GM18498 (cell line): ENCODE data around the gene ARHGDIG.
A peak's percentile ranks its signal among the peaks of the same experiment; 100 is the strongest.
"Not testable (repeated sequence)": the region's sequence is repeated elsewhere in the genome, so short reads cannot be mapped to it uniquely, and the experiment has no call there.

Experiments
- ATAC-seq: cut with Tn5 transposase; IDR thresholded peaks from one replicate; pipeline ENCODE4 v1.9.1; 2021; ENCODE audit warnings: mild to moderate bottlenecking, moderate library complexity; ENCODE audit not compliant: unreplicated experiment

ARHGDIG gene

GRCh38 chr16:280552-280951 lies at the start of gene ARHGDIG:
Gene ARHGDIG, plus strand, starts transcription at chr16:280591. Its CDS starts 90 bp downstream, at chr16:280681.
- no peak for ATAC-seq

DNA sequence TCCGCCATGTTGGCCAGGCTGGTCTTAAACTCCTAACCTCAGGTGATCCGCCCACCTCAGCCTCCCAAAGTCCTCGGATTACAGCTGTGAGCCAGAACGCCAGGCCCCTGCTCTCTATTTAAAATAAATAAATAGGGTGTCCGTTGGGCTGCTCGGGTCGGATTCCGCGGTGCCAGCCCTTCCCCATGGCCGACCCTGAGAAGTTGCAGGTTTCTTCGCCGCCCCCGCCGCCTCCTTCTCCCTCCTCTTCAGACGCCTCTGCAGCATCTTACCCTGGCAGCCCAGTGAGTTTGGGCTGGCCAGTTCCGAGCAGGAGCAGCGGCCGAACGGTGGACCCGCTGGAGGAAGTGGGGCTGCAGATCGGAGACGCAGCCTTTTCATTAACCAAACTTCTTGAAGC lies 49.4 kb upstream of the ARHGDIG start:
- ATAC-seq = no peak

- ATAC-seq = peak; percentile 87
Observed at GRCh38 chr16:234468-235305, 45.7 kb upstream of the ARHGDIG start, which contains the start of gene FAM234A. Gene FAM234A, plus strand, starts transcription at chr16:234821. Its CDS starts 19,593 bp downstream, at chr16:254414.

GRCh38 chr16:239948-240277 lies 40.5 kb upstream of the ARHGDIG start:
- ATAC-seq = no peak

- no peak for ATAC-seq
Observed at GRCh38 chr16:240559-240958, 39.8 kb upstream of the ARHGDIG start.

DNA sequence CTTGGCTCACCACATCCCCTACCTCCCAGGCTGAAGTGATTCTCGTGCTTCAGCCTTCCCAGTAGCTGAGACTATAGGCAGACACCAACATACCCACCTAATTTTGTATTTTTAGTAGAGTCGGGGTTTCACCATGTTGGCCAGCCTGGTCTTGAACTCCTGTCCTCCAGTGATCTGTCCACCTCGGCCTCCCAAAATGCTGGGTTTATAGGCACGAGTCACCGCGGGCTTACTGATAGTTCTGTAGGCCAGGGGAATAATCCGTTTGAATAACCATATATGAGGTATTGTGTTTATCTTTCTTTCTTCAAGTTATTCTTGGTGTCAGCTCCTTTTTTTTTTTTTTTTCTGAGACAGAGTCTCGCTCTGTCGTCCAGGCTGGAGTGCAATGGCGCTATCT lies 38.1 kb upstream of the ARHGDIG start:
- no peak for ATAC-seq

GRCh38 chr16:243348-243747 lies 37.0 kb upstream of the ARHGDIG start:
- no peak for ATAC-seq

DNA sequence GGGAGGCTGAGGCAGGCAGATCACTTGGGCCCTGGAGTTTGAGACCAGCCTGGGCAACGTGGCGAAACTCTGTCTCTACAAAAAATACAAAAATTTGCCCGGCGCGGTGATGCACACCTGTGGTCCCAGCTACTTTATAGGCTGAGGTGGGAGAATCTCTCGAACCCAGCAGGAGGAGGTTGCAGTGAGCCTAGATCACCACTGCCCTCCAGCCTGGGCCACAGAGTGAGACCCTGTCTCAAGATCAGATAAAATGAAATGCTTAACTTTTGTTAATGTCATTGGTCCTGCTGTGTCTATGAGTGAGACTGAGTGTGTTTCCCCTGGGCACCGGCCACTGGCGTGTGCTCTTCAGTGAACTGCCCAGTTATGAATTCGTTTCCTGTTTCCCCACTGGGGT lies 35.3 kb upstream of the ARHGDIG start:
- no peak for ATAC-seq

DNA sequence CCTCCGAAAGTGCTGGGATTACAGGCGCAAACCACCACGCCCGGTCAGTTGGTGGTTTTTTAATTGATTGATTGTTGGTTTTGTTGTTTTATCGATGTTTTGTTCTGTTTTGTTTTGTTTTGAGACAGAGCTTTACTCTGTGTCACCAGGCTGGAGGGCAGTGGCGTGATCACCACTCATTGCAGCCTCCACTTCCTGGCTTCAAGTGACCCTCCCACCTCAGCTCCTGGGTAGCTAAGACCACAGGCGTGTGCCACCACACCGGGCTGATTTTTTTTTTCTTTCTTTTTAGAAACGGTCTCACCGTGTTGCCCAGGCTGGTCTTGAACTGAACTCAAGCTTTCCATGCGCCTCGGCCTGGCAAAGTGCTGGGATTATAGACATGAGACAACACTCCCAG lies 33.4 kb upstream of the ARHGDIG start:
- ATAC-seq = no peak

DNA sequence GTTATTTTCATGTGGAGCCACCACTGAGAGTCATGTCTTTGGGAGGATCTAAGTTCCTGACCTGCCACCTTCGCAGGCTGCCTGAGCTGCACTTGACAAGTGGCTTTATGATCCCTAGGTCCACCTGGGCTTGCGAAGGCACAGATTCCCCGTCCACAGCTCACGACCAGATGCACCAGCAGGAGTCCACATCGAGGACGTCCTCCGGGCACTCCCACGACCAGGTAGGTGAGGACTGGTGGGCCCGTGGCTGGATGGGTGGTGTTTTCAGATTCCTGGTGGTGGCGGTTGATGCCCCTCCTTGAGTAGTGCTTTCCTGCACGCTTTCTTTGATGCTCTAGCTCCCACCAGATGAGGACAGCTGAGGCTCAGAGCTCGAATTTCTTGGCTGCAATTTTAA lies 31.0 kb upstream of the ARHGDIG start:
- ATAC-seq = no peak

GRCh38 chr16:252366-253337 lies 27.7 kb upstream of the ARHGDIG start:
- ATAC-seq = peak; percentile 51

- ATAC-seq = no peak
Observed at GRCh38 chr16:253833-254232, 26.6 kb upstream of the ARHGDIG start.

- no peak for ATAC-seq
Observed at GRCh38 chr16:254461-254860, 25.9 kb upstream of the ARHGDIG start.

DNA sequence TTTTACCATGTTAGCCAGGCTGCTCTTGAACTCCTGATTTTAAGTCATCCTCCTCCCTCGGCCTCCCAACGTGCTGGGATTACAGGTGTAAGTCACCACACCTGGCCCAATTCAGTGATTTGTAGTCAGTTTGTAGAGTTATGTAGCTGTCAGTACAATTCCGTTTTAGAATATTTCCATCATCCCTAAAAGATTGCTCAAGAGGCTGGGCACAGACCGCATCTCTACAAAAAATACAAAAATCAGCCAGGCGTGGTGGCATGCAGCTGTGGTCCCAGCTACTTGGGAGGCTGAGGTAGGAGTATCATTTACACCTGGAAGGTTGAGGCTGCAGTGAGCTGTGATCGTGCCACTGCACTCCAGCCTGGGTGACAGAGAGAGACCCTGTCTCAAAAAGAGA lies 25.2 kb upstream of the ARHGDIG start:
- ATAC-seq = no peak

DNA sequence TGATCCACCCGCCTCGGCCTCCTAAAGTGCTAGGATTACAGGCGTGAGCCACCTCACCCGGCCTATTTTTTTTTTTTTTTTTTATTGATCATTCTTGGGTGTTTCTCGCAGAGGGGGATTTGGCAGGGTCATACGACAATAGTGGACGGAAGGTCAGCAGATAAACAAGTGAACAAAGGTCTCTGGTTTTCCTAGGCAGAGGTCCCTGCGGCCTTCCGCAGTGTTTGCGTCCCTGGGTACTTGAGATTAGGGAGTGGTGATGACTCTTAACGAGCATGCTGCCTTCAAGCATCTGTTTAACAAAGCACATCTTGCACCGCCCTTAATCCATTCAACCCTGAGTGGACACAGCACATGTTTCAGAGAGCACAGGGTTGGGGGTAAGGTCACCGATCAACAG lies 22.3 kb upstream of the ARHGDIG start:
- ATAC-seq = not testable (repeated sequence)

- no peak for ATAC-seq
Observed at GRCh38 chr16:259226-259625, 21.2 kb upstream of the ARHGDIG start.

GRCh38 chr16:259814-260253 lies 20.6 kb upstream of the ARHGDIG start:
- ATAC-seq = no peak

DNA sequence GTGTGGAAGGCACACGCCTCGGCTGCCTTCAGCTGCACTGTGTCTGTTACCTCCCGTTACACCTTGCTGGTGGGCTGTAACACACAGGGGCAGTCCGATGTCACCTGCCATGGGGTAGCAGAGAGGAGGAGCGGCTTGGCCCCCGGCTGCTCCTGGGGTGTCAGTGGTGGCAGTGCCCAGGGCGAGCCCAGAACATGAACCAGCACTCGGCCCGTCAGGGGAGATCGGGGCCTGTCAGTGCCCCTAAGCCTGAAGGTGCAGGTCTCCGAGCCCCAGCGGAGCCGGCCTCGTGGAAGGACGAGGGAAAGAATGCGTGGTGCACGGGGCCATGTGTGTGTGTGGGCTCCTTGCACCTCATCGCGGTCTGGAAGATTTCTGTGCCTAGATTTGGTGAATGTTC lies 20.1 kb upstream of the ARHGDIG start:
- ATAC-seq = no peak

GRCh38 chr16:261031-261691 lies 19.2 kb upstream of the ARHGDIG start:
- no peak for ATAC-seq

GRCh38 chr16:262121-262745 lies 18.2 kb upstream of the ARHGDIG start:
- no peak for ATAC-seq
